ENCODE data around the gene SLC16A1. TPM values are rescaled to one million over a fixed set of nuclear protein-coding genes. Genes with fewer than 3 reads are reported as not detected.

The SLC16A1 gene
- total and polyA plus RNA-seq, 10 of the 15 experiments (the other 5 are each of a cell fraction or from before 2014, with no cell fraction given), result 39.0 to 106 (median 65.8) TPM

DNA sequence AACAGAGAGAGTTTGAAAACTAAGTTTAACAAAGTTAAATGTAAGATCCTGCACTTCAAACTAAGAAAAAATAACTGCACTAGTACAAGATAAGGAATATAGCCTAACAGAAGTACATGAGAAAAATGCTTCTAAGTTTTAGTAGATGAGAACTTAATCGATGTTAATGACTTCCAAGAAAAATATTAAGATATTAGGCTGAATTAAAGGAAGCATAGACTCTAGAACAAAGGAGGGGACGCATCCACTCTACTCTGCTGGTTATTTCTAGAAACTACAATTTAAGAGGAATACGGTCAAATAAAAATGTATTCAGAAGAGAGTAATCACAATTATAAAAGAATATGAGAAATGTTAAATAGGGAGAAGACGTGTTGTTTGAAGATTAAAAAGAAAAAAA, 46.3 kb upstream of the SLC16A1 start:
- H3K4me2 ChIP-seq (ENCODE audit: control insufficient read depth, insufficient read depth), result no peak overlapping the region
- peaks cover 0 to 3% of the 10 kb centered on the region in 2 experiments; a peak in 2 of 4 replicates for H3K36me3 ChIP-seq (ENCODE audit: control insufficient read depth in 2 of 2, insufficient read depth in 2 of 2, low read length in 1 of 2)
- no peaks in the 10 kb centered on the region for H4K20me1 ChIP-seq (ENCODE audit: control insufficient read depth, insufficient read depth)
- H3K27ac ChIP-seq (ENCODE audit: control insufficient read depth, insufficient read depth), result no peak overlapping the region
- ChIA-PET SMC1A (ENCODE audit: uncharacterized antibody, unreplicated experiment) (no interaction called here), RAD21 (ENCODE audit: unreplicated experiment) (no interaction called here), POLR2A (no interaction called here), CTCF (no interaction called here)
- H2AFZ ChIP-seq (ENCODE audit: control insufficient read depth, low read depth, low read length), result no peak overlapping the region
- H3K79me2 ChIP-seq (ENCODE audit: control insufficient read depth, insufficient read depth, low read length), result no peaks in the 10 kb centered on the region
- in situ Hi-C loops (cut with MboI), result no loop called here
- intact Hi-C loops (cut with micrococcal nuclease; ENCODE audit: unreplicated experiment), result no loop called here
- no peak overlapping the region for H3K4me3 ChIP-seq
- DNase-seq (ENCODE audit: low read depth, low spot score), result no peak
- BruUV-seq (replicated peaks), result TSS peak; percentile 29
- FAIRE-seq, result no peak
- H3K9me3 ChIP-seq (replicated peaks; ENCODE audit: control insufficient read depth, insufficient read depth, low read length), result no peaks in the 10 kb centered on the region
- no peak for ATAC-seq
- TF ChIP-seq, protein P1, sequence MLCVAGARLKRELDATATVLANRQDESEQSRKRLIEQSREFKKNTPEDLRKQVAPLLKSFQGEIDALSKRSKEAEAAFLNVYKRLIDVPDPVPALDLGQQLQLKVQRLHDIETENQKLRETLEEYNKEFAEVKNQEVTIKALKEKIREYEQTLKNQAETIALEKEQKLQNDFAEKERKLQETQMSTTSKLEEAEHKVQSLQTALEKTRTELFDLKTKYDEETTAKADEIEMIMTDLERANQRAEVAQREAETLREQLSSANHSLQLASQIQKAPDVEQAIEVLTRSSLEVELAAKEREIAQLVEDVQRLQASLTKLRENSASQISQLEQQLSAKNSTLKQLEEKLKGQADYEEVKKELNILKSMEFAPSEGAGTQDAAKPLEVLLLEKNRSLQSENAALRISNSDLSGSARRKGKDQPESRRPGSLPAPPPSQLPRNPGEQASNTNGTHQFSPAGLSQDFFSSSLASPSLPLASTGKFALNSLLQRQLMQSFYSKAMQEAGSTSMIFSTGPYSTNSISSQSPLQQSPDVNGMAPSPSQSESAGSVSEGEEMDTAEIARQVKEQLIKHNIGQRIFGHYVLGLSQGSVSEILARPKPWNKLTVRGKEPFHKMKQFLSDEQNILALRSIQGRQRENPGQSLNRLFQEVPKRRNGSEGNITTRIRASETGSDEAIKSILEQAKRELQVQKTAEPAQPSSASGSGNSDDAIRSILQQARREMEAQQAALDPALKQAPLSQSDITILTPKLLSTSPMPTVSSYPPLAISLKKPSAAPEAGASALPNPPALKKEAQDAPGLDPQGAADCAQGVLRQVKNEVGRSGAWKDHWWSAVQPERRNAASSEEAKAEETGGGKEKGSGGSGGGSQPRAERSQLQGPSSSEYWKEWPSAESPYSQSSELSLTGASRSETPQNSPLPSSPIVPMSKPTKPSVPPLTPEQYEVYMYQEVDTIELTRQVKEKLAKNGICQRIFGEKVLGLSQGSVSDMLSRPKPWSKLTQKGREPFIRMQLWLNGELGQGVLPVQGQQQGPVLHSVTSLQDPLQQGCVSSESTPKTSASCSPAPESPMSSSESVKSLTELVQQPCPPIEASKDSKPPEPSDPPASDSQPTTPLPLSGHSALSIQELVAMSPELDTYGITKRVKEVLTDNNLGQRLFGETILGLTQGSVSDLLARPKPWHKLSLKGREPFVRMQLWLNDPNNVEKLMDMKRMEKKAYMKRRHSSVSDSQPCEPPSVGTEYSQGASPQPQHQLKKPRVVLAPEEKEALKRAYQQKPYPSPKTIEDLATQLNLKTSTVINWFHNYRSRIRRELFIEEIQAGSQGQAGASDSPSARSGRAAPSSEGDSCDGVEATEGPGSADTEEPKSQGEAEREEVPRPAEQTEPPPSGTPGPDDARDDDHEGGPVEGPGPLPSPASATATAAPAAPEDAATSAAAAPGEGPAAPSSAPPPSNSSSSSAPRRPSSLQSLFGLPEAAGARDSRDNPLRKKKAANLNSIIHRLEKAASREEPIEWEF (IDR thresholded peaks at IDR 0.05; ENCODE audit: insufficient replicate concordance, low read depth, low read length), result no peak
- no peak for TF ChIP-seq CHD2 (IDR thresholded peaks at IDR 0.05; ENCODE audit: borderline replicate concordance, low read depth, low read length)
- no peak for TF ChIP-seq ZBED1 (IDR thresholded peaks at IDR 0.05; ENCODE audit: borderline replicate concordance)
- TF ChIP-seq STAT3 (IDR thresholded peaks at IDR 0.05; ENCODE audit: low read depth, low read length), result no peak
- TF ChIP-seq, protein P2, sequence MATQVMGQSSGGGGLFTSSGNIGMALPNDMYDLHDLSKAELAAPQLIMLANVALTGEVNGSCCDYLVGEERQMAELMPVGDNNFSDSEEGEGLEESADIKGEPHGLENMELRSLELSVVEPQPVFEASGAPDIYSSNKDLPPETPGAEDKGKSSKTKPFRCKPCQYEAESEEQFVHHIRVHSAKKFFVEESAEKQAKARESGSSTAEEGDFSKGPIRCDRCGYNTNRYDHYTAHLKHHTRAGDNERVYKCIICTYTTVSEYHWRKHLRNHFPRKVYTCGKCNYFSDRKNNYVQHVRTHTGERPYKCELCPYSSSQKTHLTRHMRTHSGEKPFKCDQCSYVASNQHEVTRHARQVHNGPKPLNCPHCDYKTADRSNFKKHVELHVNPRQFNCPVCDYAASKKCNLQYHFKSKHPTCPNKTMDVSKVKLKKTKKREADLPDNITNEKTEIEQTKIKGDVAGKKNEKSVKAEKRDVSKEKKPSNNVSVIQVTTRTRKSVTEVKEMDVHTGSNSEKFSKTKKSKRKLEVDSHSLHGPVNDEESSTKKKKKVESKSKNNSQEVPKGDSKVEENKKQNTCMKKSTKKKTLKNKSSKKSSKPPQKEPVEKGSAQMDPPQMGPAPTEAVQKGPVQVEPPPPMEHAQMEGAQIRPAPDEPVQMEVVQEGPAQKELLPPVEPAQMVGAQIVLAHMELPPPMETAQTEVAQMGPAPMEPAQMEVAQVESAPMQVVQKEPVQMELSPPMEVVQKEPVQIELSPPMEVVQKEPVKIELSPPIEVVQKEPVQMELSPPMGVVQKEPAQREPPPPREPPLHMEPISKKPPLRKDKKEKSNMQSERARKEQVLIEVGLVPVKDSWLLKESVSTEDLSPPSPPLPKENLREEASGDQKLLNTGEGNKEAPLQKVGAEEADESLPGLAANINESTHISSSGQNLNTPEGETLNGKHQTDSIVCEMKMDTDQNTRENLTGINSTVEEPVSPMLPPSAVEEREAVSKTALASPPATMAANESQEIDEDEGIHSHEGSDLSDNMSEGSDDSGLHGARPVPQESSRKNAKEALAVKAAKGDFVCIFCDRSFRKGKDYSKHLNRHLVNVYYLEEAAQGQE (IDR thresholded peaks at IDR 0.05; ENCODE audit: low read depth, low read length), result no peak
- TF ChIP-seq EGR1 (IDR thresholded peaks at IDR 0.05; ENCODE audit: borderline replicate concordance in 1 of 2, low read depth in 2 of 2, low read length in 2 of 2), result no peak
- no peak for TF ChIP-seq IKZF1 (conservative IDR thresholded peaks at IDR 0.05)
- no peak for TF ChIP-seq KAT2A (conservative IDR thresholded peaks at IDR 0.05; ENCODE audit: control insufficient read depth, low read depth, low read length)
- TF ChIP-seq LARP7 (IDR thresholded peaks at IDR 0.05), result no peak
- TF ChIP-seq WRNIP1 (IDR thresholded peaks at IDR 0.05; ENCODE audit: borderline replicate concordance, low read depth, low read length), result no peak
- TF ChIP-seq, protein P3, sequence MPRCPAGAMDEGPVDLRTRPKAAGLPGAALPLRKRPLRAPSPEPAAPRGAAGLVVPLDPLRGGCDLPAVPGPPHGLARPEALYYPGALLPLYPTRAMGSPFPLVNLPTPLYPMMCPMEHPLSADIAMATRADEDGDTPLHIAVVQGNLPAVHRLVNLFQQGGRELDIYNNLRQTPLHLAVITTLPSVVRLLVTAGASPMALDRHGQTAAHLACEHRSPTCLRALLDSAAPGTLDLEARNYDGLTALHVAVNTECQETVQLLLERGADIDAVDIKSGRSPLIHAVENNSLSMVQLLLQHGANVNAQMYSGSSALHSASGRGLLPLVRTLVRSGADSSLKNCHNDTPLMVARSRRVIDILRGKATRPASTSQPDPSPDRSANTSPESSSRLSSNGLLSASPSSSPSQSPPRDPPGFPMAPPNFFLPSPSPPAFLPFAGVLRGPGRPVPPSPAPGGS (IDR thresholded peaks at IDR 0.05; ENCODE audit: borderline replicate concordance, insufficient read depth, low read depth, low read length, poor library complexity, severe bottlenecking), result no peak
- TF ChIP-seq MTA3 (IDR thresholded peaks at IDR 0.05; ENCODE audit: borderline replicate concordance, low read length), result no peak
- no peak for TF ChIP-seq SMARCA5 (IDR thresholded peaks at IDR 0.05)
- TF ChIP-seq CREM (IDR thresholded peaks at IDR 0.05; ENCODE audit: low read depth), result no peak
- TF ChIP-seq BMI1 (IDR thresholded peaks at IDR 0.05; ENCODE audit: borderline replicate concordance), result no peak
- H3K27me3 ChIP-seq (replicated peaks in 1 of 2; ENCODE audit: control insufficient read depth in 2 of 2, insufficient read depth in 2 of 2, low read length in 1 of 2), result no peaks in the 10 kb centered on the region
- H3K4me1 ChIP-seq (ENCODE audit: control insufficient read depth, insufficient read depth, low read length), result no peaks in the 10 kb centered on the region
- WGBS (ENCODE audit: insufficient coverage, insufficient replicate concordance, low lambda C conversion rate, missing lambda C conversion rate), result 99% methylated on average over 4 of the region's 4 CpGs
- H3K9ac ChIP-seq (ENCODE audit: control insufficient read depth, insufficient read depth, low read length), result no peak overlapping the region
